NCI-H524 (cell line): ENCODE measurements around the gene RBM42.
A peak's percentile ranks its signal among the peaks of the same experiment; 100 is the strongest.
"Not testable (repeated sequence)": the region's sequence is repeated elsewhere in the genome, so short reads cannot be mapped to it uniquely, and the experiment has no call there.

Source experiments
- DNase-seq, 2 experiments: peaks; one replicate each; lab custom pipeline; 2025; lab: John Stamatoyannopoulos, UW

The RBM42 gene

DNA sequence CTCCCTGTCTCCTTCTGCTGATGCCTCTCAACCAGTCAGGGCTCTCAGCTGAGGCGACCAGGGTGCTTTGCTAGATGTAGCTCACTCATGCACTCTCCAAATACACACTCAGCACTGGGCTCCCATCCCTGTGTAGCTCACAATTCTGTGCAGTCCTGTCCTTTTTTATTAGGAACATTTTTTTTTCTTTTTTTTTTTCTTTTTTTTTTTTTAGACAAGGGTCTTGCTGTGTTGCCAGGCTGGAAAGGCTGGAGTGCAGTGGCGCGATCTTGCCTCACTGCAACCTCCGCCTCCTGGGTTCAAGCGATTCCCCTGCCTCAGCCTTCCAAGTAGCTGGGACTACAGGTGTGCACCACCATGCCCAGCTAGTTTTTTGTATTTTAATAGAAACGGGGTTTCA lies 26.0 kb downstream of the RBM42 start:
- not testable (repeated sequence) for DNase-seq

DNA sequence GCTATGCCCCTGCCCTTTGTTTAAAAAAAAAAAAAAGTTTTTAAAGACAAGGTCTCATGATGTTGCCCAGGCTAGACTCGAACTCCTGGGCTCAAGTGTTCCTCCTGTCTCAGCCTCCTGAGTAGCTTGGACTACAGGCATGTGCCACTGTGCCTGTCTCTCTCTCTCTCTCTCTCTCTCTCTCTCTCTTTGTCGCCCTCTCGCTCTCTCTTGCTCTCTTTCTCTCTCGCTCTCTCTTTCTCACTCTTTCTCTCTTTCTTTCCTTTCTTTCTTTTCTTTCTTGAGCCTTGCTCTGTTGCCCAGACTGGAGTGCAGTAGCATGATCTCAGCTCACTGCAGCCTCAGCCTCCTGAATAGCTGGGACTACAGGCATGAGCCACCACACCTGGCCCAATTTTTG lies 26.8 kb downstream of the RBM42 start:
- DNase-seq = no peak

DNA sequence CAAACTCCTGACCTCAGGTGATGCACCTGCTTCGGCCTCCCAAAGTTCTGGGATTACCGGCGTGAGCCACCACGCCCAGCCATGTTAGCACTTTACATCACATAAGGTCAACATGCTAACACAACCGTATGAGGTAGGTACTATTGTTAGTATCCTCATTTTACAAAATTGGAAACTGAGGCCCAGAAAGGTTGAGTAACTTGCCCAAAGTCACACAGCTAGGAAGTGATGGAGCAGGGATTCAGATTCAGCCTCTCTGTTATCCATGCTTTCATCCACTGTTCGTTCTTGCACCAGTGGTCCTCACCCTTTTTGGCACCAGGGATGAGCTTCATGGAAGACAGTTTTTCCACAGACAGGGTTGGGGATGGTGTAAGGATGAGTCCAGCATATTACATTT lies 27.9 kb downstream of the RBM42 start:
- no peak for DNase-seq

DNA sequence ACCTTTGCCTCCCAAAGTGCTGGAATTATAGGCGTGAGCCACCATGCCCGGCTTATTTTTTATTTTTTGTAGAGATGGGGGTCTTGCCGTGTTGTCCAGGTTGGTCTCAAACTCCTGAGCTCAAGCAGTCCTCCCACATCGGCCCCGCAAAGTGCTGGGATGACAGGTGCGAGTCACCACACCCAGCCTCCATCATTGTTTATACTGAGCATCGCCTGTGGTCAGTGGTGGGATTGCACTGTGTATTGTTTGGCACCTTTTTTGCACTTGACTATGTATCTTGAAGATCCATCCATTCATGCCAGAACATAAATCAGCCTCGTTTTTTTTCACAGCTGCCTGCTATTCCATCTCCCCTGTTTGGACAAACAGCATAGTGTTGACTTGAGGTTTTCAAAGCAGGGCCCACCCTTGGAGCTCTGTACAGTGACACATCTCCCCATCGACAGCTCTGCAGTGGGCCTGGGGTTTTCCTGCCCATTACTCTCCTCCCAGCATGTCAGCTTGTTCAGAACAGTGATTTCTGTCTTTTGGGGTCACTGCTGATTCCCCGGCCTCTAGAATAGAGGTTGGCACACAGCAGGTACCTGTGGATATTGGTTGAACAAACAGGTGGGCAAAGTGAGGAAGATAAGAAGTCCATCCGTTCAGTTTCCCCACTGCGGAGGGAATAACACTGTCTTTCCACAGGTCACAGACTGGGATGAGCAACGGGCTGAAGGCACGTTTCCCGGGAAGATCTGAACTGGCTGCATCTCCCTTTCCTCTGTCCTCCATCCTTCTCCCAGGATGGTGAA lies 29.3 kb downstream of the RBM42 start:
- DNase-seq = no peak

DNA sequence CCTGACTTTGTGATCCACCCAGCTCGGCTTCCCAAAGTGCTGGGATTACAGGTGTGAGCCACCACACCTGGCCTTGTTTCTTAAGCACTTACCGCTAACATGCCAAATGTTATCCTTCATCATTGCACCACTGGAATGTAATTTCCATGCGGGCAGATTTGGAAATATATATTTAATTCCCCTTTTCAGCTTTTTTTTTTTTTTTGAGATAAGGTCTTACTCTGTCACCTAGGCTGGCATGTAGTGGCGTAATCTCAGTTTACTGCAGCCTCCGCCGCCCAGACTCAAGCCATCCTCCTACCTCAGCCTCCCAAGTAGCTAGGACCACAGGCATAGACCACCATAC lies 33.1 kb downstream of the RBM42 start:
- DNase-seq = no peak

DNA sequence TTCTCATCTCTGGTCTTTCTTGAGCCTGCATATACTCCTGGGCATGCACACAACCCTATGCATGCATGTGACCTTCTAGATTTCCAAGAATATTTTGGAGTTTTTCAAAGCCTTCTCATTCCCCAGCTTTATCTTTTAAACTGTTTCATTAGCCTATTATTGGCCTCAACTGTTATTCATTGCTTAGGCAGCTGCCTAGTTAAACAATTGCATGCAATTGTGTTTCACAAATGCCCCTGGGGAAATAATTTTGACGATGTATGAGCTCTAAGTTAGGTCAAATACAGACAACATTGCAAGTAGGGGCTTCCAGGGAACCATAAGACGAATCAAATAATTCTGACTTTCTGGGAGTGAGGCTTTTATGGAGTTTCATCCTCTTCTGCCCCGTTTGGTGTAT lies 35.1 kb downstream of the RBM42 start:
- DNase-seq = no peak

DNA sequence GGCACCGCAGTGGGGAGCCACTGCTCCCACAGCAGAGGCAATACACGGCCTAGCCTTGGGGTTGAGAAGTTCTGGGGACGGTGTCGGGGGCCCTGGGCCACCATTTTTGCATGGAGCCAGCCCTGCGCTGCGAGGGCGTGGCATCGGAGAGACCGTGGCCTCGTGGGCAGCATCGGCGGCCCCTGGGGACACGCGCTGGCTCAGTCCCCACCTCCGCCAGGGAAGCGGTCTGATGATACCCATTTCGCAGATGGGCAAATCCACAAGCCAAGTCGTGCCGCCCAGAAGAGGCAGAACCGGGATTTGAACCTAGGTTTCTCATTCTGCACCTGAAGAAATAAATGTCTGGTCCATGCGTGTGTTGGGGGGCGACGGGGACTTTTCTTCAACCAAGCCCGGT lies 36.3 kb downstream of the RBM42 start:
- DNase-seq = no peak

DNA sequence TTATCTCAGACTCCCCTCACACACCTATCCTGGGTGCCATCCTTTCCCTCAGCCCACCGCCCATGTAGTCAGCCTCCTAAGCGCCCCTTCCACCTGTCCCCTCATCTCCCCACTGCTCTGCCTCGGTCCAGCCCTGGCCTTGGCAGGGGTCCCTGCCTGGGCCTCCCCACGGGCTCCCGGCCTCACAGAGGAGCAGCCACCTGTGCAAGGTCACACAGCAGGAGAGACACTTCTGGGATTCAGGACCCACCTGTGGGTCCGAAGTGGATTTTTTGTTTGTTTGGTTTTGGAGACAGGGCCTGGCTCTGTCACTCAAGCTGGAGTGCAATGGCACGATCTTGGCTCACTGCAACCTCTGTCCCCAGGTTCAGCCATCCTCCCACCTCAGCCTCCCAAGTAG lies 36.8 kb downstream of the RBM42 start:
- DNase-seq = no peak

DNA sequence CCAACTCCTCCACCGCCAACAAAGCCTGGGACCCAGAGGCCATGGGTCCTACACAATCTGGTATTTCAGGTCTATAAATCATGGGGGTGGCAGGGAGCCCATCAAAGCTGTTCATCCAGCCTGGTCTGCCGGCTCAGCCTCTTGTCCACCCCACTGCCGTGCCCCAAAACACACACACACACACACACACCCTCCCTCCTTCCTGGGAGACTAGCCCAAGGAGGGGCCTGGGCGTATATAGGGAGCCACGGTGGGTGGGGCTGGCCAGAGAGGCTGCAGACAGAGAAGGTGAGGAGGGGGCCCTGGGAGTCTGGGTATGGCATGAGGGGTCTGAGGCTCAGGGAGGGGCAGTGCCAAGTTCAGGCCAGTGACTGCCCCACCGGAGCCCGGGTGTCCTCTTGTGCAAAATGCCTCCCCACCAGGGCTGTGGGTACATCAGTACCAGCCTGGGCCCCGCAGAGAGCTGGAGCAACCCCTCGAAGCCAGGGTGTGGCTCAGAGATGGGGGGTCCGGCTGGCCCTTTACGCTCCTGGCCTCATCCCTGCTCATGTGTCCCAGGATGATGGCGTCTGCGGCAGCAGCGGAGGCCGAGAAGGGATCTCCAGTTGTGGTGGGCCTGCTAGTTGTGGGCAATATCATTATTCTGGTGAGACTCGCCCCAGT lies 37.5 kb downstream of the RBM42 start, which contains the start of gene UPK1A:
TSS of gene UPK1A (plus strand) at position 267 of the 663 bp plus-strand sequence. CDS start at position 563, 296 bp downstream.
- DNase-seq = no peak

DNA sequence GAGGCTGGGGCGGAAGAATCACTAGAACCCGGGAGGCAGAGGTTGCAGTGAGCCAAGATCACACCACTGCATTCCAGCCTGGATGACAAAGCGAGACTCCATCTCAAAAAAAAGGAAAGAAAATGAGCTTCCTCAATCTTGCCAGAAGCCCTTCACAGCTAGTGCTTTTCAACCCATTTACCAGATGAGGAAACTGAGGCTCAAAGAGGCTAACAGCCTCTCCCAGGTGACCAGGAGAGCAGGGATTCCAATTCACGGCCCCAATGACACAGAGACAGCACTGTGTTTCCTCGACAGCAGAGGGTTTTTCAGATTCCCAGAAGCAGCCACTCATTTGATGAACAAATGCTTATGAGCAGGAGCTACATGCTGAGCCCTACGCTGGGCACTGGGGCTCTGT lies 40.7 kb downstream of the RBM42 start:
- DNase-seq = no peak

DNA sequence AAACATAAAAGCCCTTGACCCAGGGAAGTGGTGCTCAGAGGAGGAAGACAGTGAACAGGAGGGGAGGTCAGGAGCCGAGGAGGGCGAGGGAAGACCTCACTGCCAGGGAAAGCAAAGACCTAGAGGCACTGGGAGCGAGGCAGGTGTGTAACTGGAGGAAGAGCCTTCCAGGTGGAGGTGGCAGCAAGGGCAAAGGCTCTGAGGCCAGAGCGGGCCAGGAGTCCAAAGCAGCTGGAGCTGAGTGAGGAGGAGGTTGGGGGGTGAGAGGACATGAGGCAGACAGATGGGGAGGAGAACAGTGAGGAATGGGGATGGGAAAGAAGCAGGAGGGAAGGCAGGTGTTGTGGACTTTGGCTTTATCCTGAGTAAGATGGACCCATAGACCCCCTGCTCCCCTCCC lies 41.1 kb downstream of the RBM42 start:
- DNase-seq = peak in 1 of 2 experiments; percentile 40

DNA sequence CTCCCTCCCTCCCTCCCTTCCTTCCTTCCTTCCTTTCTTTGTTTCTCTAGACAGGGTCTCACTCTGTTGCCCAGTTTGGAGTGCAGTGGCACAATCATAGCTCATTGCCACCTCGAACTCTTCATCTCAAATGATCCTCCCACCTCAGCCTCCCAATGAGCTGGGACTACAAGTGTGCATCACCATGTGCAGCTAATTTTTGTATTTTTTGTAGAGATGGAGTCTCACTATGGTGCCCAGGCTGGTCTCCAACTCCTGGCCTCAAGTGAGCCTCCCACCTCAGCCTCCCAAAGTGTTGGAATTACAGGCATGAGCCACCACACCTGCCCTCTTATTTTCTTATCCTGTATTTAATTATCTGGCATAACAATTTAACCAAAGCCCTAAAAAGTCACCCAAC lies 41.9 kb downstream of the RBM42 start:
- DNase-seq = no peak

DNA sequence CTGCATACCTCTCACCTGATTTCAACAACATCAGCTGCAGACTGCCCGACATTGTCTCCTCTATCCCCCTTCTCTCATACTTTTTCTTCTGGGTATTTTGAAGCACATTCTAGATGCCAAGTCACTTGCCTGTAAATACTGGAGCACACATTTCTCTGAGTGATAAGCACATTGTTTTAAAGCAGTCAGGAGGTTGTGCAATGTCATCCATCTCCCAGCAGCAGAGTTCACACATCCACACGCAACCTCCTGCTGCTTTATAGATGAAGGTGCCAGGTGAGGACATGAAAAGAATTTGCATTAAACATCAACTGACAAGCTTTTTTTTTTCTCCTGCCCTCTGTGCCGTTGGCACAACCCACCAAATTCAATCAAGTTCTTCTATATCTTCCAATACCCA lies 43.0 kb downstream of the RBM42 start:
- DNase-seq = no peak

DNA sequence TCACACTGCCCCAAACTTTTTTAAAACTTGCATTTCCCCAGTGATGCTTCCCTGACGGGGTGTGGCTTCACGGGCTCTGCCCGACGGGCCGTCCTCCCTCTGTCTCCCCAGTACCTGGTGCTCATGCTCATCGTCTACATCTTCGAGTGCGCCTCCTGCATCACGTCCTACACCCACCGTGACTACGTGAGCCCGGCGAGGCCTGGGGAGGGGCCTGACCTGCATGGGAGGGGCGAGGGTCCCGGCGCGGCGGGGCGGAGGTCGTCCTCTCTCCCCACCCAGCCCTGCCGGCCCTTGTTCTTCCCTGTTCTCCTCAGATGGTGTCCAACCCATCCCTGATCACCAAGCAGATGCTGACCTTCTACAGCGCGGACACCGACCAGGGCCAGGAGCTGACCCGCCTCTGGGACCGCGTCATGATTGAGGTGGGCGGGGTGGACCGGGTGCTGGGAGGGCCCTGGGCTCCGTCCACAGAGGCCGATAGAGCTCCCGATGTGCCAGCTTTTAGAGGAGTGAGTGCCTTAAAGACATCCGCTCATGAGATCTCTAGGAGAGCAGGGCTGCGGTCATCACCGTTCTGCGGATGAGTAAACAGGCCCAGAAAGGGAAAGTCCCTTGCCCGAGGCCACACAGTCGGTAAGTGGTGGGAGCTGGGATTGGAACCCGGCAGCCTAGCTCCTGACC lies 44.4 kb downstream of the RBM42 start:
- DNase-seq = peak in 1 of 2 experiments; percentile 13

DNA sequence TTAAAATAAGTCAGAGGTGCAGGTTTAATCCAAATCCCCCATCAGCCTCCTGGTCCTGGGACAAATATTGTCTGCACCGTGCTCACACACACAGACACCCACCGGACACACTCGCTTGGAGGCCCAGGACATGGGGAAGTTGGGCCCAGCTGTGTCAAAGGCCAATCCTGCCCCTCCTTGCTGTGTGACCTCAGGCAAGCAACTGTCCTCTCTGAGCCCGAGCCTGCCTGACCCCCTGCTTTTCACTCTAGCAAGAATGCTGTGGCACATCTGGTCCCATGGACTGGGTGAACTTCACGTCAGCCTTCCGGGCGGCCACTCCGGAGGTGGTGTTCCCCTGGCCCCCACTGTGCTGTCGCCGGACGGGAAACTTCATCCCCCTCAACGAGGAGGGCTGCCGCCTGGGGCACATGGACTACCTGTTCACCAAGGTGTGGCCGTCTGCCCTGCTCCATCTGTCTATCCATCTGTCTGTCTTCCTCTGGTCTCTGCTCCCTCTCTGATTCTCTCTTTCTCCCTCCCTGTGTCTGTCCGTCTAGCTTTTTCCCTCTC lies 46.8 kb downstream of the RBM42 start:
- DNase-seq = no peak
